Thymus (tissue), 11 donors: Measurements from ENCODE around the gene AKAIN1. TPM values are rescaled to one million over a fixed set of nuclear protein-coding genes. Genes with fewer than 3 reads are reported as not detected.

Source experiments
- DNase-seq, 9 donors: peaks; one replicate each; pipeline ENCODE4 v3.0.0-alpha.2; 2013; ENCODE audit warnings: low spot score in 9 of 9, low read depth in 6 of 9, missing footprints in 1 of 9
- H3K27ac ChIP-seq, 2 donors: one replicate each; pipeline ENCODE4 v1.5.1; 2013; ENCODE audit warnings: control low read depth in 1 of 2, low read depth in 1 of 2, low read length in 1 of 2, mild to moderate bottlenecking in 1 of 2, moderate library complexity in 1 of 2
- H3K27me3 ChIP-seq, 2 donors: one replicate each; pipeline ENCODE4 v1.5.1; 2013; ENCODE audit warnings: low read length in 1 of 2; ENCODE audit not compliant: control insufficient read depth in 2 of 2, insufficient read depth in 1 of 2
- H3K36me3 ChIP-seq, 2 donors: one replicate each; pipeline ENCODE4 v1.5.1; 2013; ENCODE audit warnings: low read length in 1 of 2, mild to moderate bottlenecking in 1 of 2, moderate library complexity in 1 of 2; ENCODE audit not compliant: control insufficient read depth in 2 of 2, insufficient read depth in 2 of 2
- H3K4me1 ChIP-seq, 2 donors: one replicate each; pipeline ENCODE4 v1.5.1; 2013; ENCODE audit warnings: low read length in 2 of 2; ENCODE audit not compliant: control insufficient read depth in 2 of 2, insufficient read depth in 2 of 2
- H3K4me3 ChIP-seq, 2 donors: one replicate each; pipeline ENCODE4 v1.5.1; 2013; ENCODE audit warnings: low read length in 2 of 2, control low read depth in 1 of 2, mild to moderate bottlenecking in 1 of 2
- H3K9me3 ChIP-seq, 2 donors: one replicate each; pipeline ENCODE4 v1.5.1; 2013; ENCODE audit warnings: low read length in 1 of 2, mild to moderate bottlenecking in 1 of 2; ENCODE audit not compliant: control insufficient read depth in 2 of 2, insufficient read depth in 1 of 2
- WGBS: extraction: QIAGEN DNeasy Blood & Tissue Kit; methylation state at CpG from one replicate; pipeline ENCODE4 v1.1.7; 2013; 5-methylcytosine and 5-hydroxymethylcytosine counted together
- polyA plus RNA-seq: library from polyadenylated mRNA; stranded (reverse); fragments of 200-250 nt; gene quantifications from one replicate; pipeline ENCODE4 v1.2.3, GENCODE V29; 2013
- total RNA-seq: library from RNA; stranded (reverse); fragments of 120-200 nt; gene quantifications from one replicate; pipeline ENCODE4 v1.2.4, GENCODE V29; 2013
- donor health status: healthy.

The AKAIN1 gene
- total and polyA plus RNA-seq, 2 donors, result 0.14 TPM; not detected in 1

GRCh38 chr18:5167831-5168230 is 29.2 kb downstream of the AKAIN1 start:
- no peak overlapping the region for H3K4me3 ChIP-seq
- H3K27me3 ChIP-seq, result no peaks in the 10 kb centered on the region
- no peaks in the 10 kb centered on the region for H3K9me3 ChIP-seq
- peak in 3 of 9 donors; percentile 2 to 50 (median 28) for DNase-seq
- WGBS, result 7% methylated on average over 2 of the region's 2 CpGs
- H3K4me1 ChIP-seq, result peaks cover 0 to 9% of the 10 kb centered on the region in 2 donors
- no peaks in the 10 kb centered on the region for H3K36me3 ChIP-seq
- H3K27ac ChIP-seq, result peak overlapping the region; percentile 26 to 48

GRCh38 chr18:5166606-5167280 is 30.3 kb downstream of the AKAIN1 start:
- Histone ChIP-seq H3K27ac (no peak overlapping the region), H3K36me3 (no peaks in the 10 kb centered on the region), H3K4me1 (peaks cover 0 to 9% of the 10 kb centered on the region in 2 donors), H3K9me3 (no peaks in the 10 kb centered on the region), H3K27me3 (no peaks in the 10 kb centered on the region), H3K4me3 (no peak overlapping the region)
- WGBS, result 54% methylated on average over 2 of the region's 2 CpGs
- DNase-seq, result no peak

GRCh38 chr18:5164903-5165302 is 32.2 kb downstream of the AKAIN1 start:
- WGBS, result 91% methylated on average over 2 of the region's 2 CpGs
- Histone ChIP-seq H3K27me3 (no peaks in the 10 kb centered on the region), H3K36me3 (no peaks in the 10 kb centered on the region), H3K27ac (no peak overlapping the region), H3K9me3 (no peaks in the 10 kb centered on the region), H3K4me1 (peaks cover 0 to 11% of the 10 kb centered on the region in 2 donors), H3K4me3 (no peak overlapping the region)
- DNase-seq, result no peak

GRCh38 chr18:5162111-5162510 is 34.9 kb downstream of the AKAIN1 start:
- Histone ChIP-seq H3K36me3 (no peaks in the 10 kb centered on the region), H3K27me3 (no peaks in the 10 kb centered on the region), H3K9me3 (no peaks in the 10 kb centered on the region), H3K4me3 (no peak overlapping the region), H3K4me1 (peaks cover 3 to 15% of the 10 kb centered on the region in 2 donors), H3K27ac (no peak overlapping the region)
- no peak for DNase-seq

GRCh38 chr18:5159080-5159479 is 38.0 kb downstream of the AKAIN1 start:
- H3K4me3 ChIP-seq, result no peak overlapping the region
- peak in 6 of 9 donors; percentile 15 to 76 (median 52) for DNase-seq
- H3K9me3 ChIP-seq, result no peaks in the 10 kb centered on the region
- 4% methylated on average over 3 of the region's 3 CpGs for WGBS
- no peaks in the 10 kb centered on the region for H3K36me3 ChIP-seq
- H3K27me3 ChIP-seq, result no peaks in the 10 kb centered on the region
- peaks cover 3 to 15% of the 10 kb centered on the region in 2 donors for H3K4me1 ChIP-seq
- peak overlapping the region in 1 of 2 donors; percentile 66 for H3K27ac ChIP-seq

GRCh38 chr18:5158587-5158986 is 38.5 kb downstream of the AKAIN1 start:
- Histone ChIP-seq H3K4me1 (peaks cover 3 to 15% of the 10 kb centered on the region in 2 donors), H3K36me3 (no peaks in the 10 kb centered on the region), H3K9me3 (no peaks in the 10 kb centered on the region), H3K27me3 (no peaks in the 10 kb centered on the region), H3K4me3 (no peak overlapping the region), H3K27ac (peak overlapping the region; percentile 66 to 77)
- DNase-seq, result no peak
- 66% methylated on average over 2 of the region's 2 CpGs for WGBS

GRCh38 chr18:5158172-5158571 is 38.9 kb downstream of the AKAIN1 start:
- peak overlapping the region; percentile 66 to 77 for H3K27ac ChIP-seq
- 37% methylated on average over 3 of the region's 3 CpGs for WGBS
- H3K36me3 ChIP-seq, result no peaks in the 10 kb centered on the region
- no peak overlapping the region for H3K4me3 ChIP-seq
- peaks cover 3 to 15% of the 10 kb centered on the region in 2 donors for H3K4me1 ChIP-seq
- H3K27me3 ChIP-seq, result no peaks in the 10 kb centered on the region
- DNase-seq, result peak in 1 of 9 donors; percentile 15
- no peaks in the 10 kb centered on the region for H3K9me3 ChIP-seq

GRCh38 chr18:5155907-5156287 is 41.2 kb downstream of the AKAIN1 start:
- Histone ChIP-seq H3K9me3 (no peaks in the 10 kb centered on the region), H3K27ac (no peak overlapping the region), H3K4me1 (peaks cover 3 to 15% of the 10 kb centered on the region in 2 donors), H3K36me3 (no peaks in the 10 kb centered on the region), H3K27me3 (no peaks in the 10 kb centered on the region), H3K4me3 (no peak overlapping the region)
- WGBS, result 90% methylated on average over 5 of the region's 5 CpGs
- DNase-seq, result no peak

GRCh38 chr18:5155218-5155906 is 41.7 kb downstream of the AKAIN1 start:
- Histone ChIP-seq H3K27ac (no peak overlapping the region), H3K4me1 (peaks cover 3 to 15% of the 10 kb centered on the region in 2 donors), H3K4me3 (no peak overlapping the region), H3K27me3 (no peaks in the 10 kb centered on the region), H3K9me3 (no peaks in the 10 kb centered on the region), H3K36me3 (no peaks in the 10 kb centered on the region)
- DNase-seq, result no peak
- 96% methylated on average over 17 of the region's 17 CpGs for WGBS
